ENCODE measurements around the gene FUCA1.
A peak's percentile ranks its signal among the peaks of the same experiment; 100 is the strongest.

Gene FUCA1

GRCh38 chr1:23867895-23868556 lies at the start of gene FUCA1:
FUCA1 (minus strand) TSS chr1:23868290; CDS start chr1:23868286, 4 bp downstream.
- peaks cover 7% of the 10 kb centered on the region for H3K36me3 Mint-ChIP-seq
- peaks cover 4% of the 10 kb centered on the region for H3K9me3 Mint-ChIP-seq
- H3K4me1 Mint-ChIP-seq: peaks cover 43% of the 10 kb centered on the region
- H3K27ac Mint-ChIP-seq: peak within 1 kb of the TSS; percentile 57
- H3K27me3 Mint-ChIP-seq: no peaks in the 10 kb centered on the region
- peak within 1 kb of the TSS; percentile 83 for H3K4me3 Mint-ChIP-seq
- peak; percentile 99 for ATAC-seq

GRCh38 chr1:23916209-23917131 lies 48.4 kb upstream of the FUCA1 start:
- peak; percentile 84 for ATAC-seq
- H3K27me3 Mint-ChIP-seq: no peaks in the 10 kb centered on the region
- H3K36me3 Mint-ChIP-seq: peaks cover 10% of the 10 kb centered on the region
- no peak overlapping the region for H3K4me3 Mint-ChIP-seq
- peaks cover 54% of the 10 kb centered on the region for H3K4me1 Mint-ChIP-seq
- peak overlapping the region; percentile 91 for H3K27ac Mint-ChIP-seq
- no peaks in the 10 kb centered on the region for H3K9me3 Mint-ChIP-seq

GRCh38 chr1:23915466-23915865 lies 47.4 kb upstream of the FUCA1 start:
- no peak overlapping the region for H3K4me3 Mint-ChIP-seq
- H3K27me3 Mint-ChIP-seq: no peaks in the 10 kb centered on the region
- H3K36me3 Mint-ChIP-seq: peaks cover 20% of the 10 kb centered on the region
- H3K27ac Mint-ChIP-seq: peak overlapping the region; percentile 91
- no peaks in the 10 kb centered on the region for H3K9me3 Mint-ChIP-seq
- peaks cover 64% of the 10 kb centered on the region for H3K4me1 Mint-ChIP-seq
- no peak for ATAC-seq

- H3K36me3 Mint-ChIP-seq: peaks cover 24% of the 10 kb centered on the region
- peaks cover 68% of the 10 kb centered on the region for H3K4me1 Mint-ChIP-seq
- ATAC-seq: no peak
- H3K27me3 Mint-ChIP-seq: no peaks in the 10 kb centered on the region
- H3K4me3 Mint-ChIP-seq: no peak overlapping the region
- H3K9me3 Mint-ChIP-seq: no peaks in the 10 kb centered on the region
- H3K27ac Mint-ChIP-seq: peak overlapping the region; percentile 91
Measured at GRCh38 chr1:23914921-23915320, 46.8 kb upstream of the FUCA1 start.

- Mint-ChIP-seq H3K9me3 (no peaks in the 10 kb centered on the region), H3K27me3 (no peaks in the 10 kb centered on the region), H3K36me3 (peaks cover 40% of the 10 kb centered on the region), H3K4me1 (peaks cover 79% of the 10 kb centered on the region), H3K27ac (peak within 1 kb of the TSS; percentile 91), H3K4me3 (peak within 1 kb of the TSS; percentile 98)
- peak; percentile 79 for ATAC-seq
Measured at GRCh38 chr1:23913212-23913880, 45.3 kb upstream of the FUCA1 start, which contains the start of gene CNR2. CNR2 (minus strand) TSS chr1:23913362; CDS start chr1:23875617, 37,745 bp downstream.

- H3K36me3 Mint-ChIP-seq: peaks cover 42% of the 10 kb centered on the region
- H3K4me3 Mint-ChIP-seq: peak overlapping the region; percentile 98
- no peak for ATAC-seq
Measured at GRCh38 chr1:23911921-23912320, 43.8 kb upstream of the FUCA1 start.

GRCh38 chr1:23910553-23911246 lies 42.6 kb upstream of the FUCA1 start:
- H3K4me3 Mint-ChIP-seq: peak overlapping the region; percentile 98

More at GRCh38 chr1:23911921-23912320, 43.8 kb upstream of the FUCA1 start:
- peak overlapping the region; percentile 91 for H3K27ac Mint-ChIP-seq
- peaks cover 85% of the 10 kb centered on the region for H3K4me1 Mint-ChIP-seq
- H3K27me3 Mint-ChIP-seq: no peaks in the 10 kb centered on the region
- H3K9me3 Mint-ChIP-seq: no peaks in the 10 kb centered on the region

GRCh38 chr1:23910144-23910543 lies 42.1 kb upstream of the FUCA1 start:
- peak overlapping the region; percentile 91 for H3K27ac Mint-ChIP-seq

More at GRCh38 chr1:23910553-23911246, 42.6 kb upstream of the FUCA1 start:
- peaks cover 85% of the 10 kb centered on the region for H3K4me1 Mint-ChIP-seq
- peaks cover 54% of the 10 kb centered on the region for H3K36me3 Mint-ChIP-seq
- no peaks in the 10 kb centered on the region for H3K27me3 Mint-ChIP-seq
- ATAC-seq: peak; percentile 52
- peak overlapping the region; percentile 91 for H3K27ac Mint-ChIP-seq
- no peaks in the 10 kb centered on the region for H3K9me3 Mint-ChIP-seq

GRCh38 chr1:23909412-23909811 lies 41.3 kb upstream of the FUCA1 start:
- peak overlapping the region; percentile 91 for H3K27ac Mint-ChIP-seq
- peak; percentile 59 for ATAC-seq

More at GRCh38 chr1:23910144-23910543, 42.1 kb upstream of the FUCA1 start:
- peak; percentile 7 for ATAC-seq
- Mint-ChIP-seq H3K4me1 (peaks cover 85% of the 10 kb centered on the region), H3K4me3 (peak overlapping the region; percentile 98), H3K9me3 (no peaks in the 10 kb centered on the region), H3K36me3 (peaks cover 59% of the 10 kb centered on the region), H3K27me3 (no peaks in the 10 kb centered on the region)

GRCh38 chr1:23908453-23909341 lies 40.6 kb upstream of the FUCA1 start:
- H3K27ac Mint-ChIP-seq: peak overlapping the region; percentile 91
- no peaks in the 10 kb centered on the region for H3K27me3 Mint-ChIP-seq

More at GRCh38 chr1:23909412-23909811, 41.3 kb upstream of the FUCA1 start:
- Mint-ChIP-seq H3K4me3 (peak overlapping the region; percentile 98), H3K9me3 (no peaks in the 10 kb centered on the region), H3K36me3 (peaks cover 64% of the 10 kb centered on the region), H3K27me3 (no peaks in the 10 kb centered on the region), H3K4me1 (peaks cover 86% of the 10 kb centered on the region)

GRCh38 chr1:23906731-23907130 lies 38.6 kb upstream of the FUCA1 start:
- no peaks in the 10 kb centered on the region for H3K9me3 Mint-ChIP-seq
- H3K4me1 Mint-ChIP-seq: peaks cover 89% of the 10 kb centered on the region
- H3K27ac Mint-ChIP-seq: peak overlapping the region; percentile 91
- no peak for ATAC-seq
- H3K4me3 Mint-ChIP-seq: peak overlapping the region; percentile 54
- no peaks in the 10 kb centered on the region for H3K27me3 Mint-ChIP-seq
- peaks cover 66% of the 10 kb centered on the region for H3K36me3 Mint-ChIP-seq

More at GRCh38 chr1:23908453-23909341, 40.6 kb upstream of the FUCA1 start:
- H3K36me3 Mint-ChIP-seq: peaks cover 67% of the 10 kb centered on the region
- no peaks in the 10 kb centered on the region for H3K9me3 Mint-ChIP-seq
- peaks cover 88% of the 10 kb centered on the region for H3K4me1 Mint-ChIP-seq
- peak overlapping the region; percentile 98 for H3K4me3 Mint-ChIP-seq
- ATAC-seq: peak; percentile 72

- Mint-ChIP-seq H3K9me3 (no peaks in the 10 kb centered on the region), H3K27ac (peak overlapping the region; percentile 91), H3K4me3 (peak overlapping the region; percentile 61), H3K36me3 (peaks cover 66% of the 10 kb centered on the region), H3K4me1 (peaks cover 89% of the 10 kb centered on the region), H3K27me3 (no peaks in the 10 kb centered on the region)
- no peak for ATAC-seq
Measured at GRCh38 chr1:23905461-23906025, 37.5 kb upstream of the FUCA1 start.

GRCh38 chr1:23904748-23905357 lies 36.8 kb upstream of the FUCA1 start:
- peaks cover 89% of the 10 kb centered on the region for H3K4me1 Mint-ChIP-seq
- H3K27me3 Mint-ChIP-seq: no peaks in the 10 kb centered on the region
- peak overlapping the region; percentile 91 for H3K27ac Mint-ChIP-seq
- H3K9me3 Mint-ChIP-seq: no peaks in the 10 kb centered on the region
- peak; percentile 47 for ATAC-seq
- peaks cover 68% of the 10 kb centered on the region for H3K36me3 Mint-ChIP-seq
- H3K4me3 Mint-ChIP-seq: peak overlapping the region; percentile 46

Data from stimulated activated memory B cell treated with anti-CD40 and anti-IgM and Interleukin-4, amounts not matched to agents 10 μg/mL and 1 μg/mL and 100 μg/mL, for 72 hours (primary cell).